Measurements from ENCODE around the gene CHMP4A.
"Not testable (repeated sequence)": the region's sequence is repeated elsewhere in the genome, so short reads cannot be mapped to it uniquely, and the experiment has no call there.

CHMP4A gene

DNA sequence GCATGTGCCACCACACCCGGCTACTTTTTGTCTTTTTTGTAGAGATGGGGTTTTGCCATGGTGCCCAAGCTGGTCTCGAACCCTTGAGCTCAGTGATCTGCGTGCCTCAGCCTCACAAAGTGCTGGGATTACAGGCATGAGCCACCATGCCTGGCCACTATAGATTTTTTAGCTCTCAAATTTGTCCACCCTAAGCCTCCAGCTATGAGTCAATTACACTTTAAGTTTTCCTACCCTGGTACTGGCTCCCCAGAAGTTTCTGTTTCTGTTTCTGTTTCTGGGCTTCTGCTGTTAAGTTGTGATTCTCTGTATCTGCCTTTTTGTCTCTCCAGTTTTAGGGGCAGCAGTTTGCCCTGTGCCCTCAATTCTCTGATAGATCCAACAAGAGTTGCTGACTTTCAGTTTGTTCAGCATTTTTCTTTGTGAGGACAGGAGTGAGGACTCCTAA, 33.5 kb upstream of the CHMP4A start:
- peak; percentile 62 for DNase-seq

DNA sequence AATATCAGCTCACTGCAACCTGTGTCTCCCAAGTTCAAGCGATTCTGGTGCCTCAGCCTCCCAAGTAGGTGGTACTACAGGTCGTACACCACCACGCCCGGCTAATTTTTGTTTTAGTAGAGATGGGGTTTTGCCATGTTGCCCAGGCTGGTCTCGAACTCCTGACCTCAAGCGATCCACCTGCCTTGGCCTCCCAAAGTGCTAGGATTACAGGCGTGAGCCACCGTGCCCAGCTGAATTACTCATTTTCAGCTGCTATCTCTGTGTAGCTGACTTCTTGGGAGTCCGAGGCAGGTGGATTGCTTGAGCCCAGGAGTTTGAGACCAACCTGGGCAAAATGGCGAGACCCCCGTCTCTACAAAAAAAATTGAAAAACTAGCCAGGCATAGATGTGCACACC, 32.1 kb upstream of the CHMP4A start:
- DNase-seq = not testable (repeated sequence)

DNA sequence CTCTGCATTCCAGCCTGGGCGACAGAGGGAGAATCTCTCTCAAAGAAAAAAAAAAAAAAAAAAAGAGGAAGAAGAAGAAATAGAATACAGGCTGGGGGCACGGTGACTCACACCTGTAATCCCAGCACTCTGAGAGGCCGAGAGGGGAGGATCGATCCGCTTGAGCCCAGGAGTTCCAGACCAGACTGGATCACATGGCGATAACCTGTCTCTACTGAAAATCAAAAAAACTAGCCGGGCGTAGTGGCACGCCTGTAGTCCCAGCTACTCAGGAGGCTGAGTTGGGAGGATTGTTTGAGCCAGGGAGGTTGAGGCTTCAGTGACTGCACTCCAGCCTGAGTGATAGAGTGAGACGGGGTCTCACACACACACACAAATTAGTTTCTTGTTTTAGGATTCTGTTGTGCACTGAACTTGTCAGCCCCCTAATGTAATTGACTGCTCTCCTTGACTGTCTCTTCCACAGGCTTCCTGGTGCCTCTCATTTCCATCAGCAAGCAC, 30.1 kb upstream of the CHMP4A start:
- DNase-seq = no peak

DNA sequence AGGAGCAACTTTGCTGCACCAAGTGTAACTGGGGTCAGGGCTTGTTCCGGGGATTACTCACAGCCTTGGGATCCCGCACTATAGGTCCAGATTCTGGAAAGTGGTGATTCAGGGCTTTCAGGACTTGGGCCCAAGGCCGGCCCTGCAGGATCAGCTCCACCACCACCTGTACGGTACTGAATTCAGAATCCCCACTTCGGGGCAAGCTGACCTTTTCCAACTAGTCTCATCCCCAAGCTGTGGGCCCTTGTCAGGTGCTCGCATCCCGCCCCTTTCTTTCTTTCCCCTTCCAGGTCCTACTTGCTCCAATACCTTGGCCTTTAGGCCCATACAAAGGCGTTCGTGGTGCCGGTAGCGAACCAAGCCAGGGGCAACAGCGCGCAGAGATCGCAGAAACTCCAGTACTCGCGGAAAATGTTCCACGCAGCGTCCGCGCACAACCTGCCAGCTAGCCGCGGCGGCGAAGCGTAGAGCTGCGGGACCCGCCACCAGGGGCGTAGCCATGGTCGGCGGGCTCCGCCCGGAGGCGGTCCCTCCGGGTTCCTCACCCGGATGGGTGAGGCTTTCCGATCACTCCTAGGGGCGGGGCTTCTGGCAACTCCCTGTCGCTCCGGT, 28.6 kb upstream of the CHMP4A start:
- peak; percentile 94 for DNase-seq

DNA sequence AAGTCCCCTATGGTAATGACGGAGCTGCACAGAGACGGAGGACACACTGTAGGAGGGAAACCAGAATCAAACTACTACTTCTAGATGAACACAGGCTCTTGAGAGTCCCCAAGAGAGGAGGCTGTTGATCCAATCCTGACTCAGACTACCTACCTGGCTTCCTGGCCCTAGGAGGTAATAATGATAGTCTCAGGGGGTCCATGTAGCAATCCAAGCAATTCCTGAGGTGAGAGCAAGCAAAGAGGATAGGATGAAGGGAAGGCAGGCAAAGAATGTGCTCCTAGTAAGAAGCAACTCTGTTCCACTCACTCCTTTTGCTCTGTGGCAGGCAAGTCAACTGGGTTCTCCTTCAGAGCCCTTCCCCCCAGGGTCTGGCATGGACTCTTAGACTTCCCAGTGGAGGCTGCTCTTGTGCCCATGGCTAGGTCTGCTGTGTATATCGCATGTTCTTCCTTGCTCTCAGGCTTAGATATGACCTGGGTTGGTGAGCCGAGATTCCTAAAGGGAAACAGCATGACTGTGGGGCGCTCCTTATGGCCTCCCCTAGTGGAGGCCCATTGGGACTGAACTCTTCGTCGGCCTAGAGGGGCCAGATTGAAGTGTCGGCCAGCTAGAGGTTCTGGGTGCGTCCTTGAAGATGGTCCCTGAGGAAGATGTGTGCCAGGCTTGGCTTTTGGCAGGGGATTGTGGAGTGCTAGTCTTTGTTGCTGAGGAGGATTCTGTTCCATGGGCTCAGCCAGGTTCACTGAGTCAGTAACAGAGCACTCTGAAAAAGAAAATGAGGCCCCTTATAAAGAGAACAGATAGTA, 27.0 kb upstream of the CHMP4A start:
- DNase-seq = no peak

DNA sequence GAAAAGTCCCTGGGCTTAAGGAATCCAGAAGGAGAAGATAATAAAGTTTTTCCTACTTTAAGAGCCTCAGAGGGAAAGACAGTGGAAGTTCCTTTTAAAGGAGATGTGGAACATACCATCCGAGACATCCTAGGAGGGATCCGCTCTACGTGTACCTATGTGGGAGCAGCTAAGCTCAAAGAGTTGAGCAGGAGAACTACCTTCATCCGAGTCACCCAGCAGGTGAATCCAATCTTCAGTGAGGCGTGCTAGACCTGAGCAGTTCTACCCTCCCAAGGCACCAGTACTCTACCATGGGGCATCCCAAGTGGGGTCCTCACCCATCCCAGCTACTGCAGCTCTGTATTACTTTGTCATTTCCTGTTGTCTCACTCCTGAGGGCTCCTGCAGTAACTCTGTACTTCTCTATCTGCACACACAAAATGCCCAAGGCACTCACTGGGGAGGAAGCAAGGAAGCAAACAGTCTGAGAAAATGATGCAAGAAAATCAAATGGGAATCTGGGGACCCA, 25.3 kb upstream of the CHMP4A start:
- DNase-seq = no peak

DNA sequence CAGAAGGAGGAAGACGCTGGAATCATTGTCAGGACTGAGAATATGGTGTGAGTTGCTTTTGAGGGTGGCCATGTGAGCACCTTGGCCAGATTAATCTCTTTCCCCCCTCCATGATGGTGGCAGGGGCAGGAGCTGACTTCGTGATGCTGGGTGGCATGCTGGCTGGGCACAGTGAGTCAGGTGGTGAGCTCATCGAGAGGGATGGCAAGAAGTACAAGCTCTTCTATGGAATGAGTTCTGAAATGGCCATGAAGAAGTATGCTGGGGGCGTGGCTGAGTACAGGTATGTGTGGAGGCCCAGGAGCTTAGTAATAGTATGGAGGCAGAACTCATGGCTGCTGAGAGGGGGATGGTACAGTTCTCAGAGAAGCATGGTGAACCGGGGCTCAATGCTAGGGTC, 24.8 kb upstream of the CHMP4A start:
- no peak for DNase-seq

DNA sequence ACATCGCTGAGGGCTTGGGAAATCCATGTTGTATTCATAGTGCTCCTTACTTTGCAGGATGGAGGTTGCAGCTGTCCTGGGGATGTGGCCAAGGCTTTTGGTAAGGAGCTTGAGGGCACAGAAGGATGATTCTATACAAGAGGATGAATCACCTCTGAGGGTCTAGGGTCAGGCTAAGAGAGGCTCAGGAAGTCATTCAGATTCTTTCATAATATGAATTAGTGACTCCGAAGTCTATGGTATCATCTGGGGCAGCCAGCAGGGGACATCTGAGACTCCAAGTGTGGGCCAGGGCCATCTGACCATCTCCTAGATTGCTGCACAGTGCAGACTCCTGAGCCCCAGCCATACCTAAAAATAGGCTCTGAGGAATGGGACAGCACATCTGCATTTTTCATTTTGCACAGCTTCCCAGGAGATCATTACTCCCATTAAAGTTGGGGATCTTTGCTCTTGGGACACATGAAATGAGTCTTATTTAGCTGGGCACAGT, 24.2 kb upstream of the CHMP4A start:
- DNase-seq = no peak

DNA sequence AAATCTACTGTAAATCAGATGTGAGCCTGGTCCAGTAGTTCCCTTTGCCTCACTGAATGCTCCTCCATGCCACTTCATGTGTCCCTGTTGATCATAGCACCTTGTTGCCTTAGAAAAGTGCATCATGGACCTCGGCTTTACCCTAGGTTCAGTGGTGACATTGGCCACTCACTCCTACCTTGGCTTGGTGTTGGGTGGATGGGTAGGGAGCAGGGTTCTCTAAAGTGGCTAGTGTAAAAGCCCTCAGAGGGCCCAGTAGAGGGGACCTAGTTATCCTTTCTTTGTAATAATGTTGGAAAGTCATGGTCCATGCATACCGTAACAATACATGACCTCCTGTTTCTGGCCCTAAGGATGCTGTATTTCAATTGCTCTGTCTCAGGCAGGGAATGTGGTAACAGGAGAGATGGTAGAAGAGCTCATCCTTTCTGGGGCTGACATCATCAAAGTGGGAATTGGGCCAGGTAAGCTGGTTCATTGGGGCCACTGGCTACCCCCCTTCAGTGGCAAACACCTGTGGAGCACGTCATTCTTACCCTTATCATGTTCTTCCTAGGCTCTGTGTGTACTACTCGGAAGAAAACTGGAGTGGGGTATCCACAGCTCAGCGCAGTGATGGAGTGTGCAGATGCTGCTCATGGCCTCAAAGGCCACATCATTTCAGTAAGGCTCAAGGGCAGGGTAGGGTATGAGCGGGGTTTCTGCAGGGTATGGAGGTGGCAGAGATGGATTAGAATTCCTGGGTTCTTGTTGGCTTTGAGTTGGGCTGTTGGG, 23.6 kb upstream of the CHMP4A start:
- DNase-seq = no peak

DNA sequence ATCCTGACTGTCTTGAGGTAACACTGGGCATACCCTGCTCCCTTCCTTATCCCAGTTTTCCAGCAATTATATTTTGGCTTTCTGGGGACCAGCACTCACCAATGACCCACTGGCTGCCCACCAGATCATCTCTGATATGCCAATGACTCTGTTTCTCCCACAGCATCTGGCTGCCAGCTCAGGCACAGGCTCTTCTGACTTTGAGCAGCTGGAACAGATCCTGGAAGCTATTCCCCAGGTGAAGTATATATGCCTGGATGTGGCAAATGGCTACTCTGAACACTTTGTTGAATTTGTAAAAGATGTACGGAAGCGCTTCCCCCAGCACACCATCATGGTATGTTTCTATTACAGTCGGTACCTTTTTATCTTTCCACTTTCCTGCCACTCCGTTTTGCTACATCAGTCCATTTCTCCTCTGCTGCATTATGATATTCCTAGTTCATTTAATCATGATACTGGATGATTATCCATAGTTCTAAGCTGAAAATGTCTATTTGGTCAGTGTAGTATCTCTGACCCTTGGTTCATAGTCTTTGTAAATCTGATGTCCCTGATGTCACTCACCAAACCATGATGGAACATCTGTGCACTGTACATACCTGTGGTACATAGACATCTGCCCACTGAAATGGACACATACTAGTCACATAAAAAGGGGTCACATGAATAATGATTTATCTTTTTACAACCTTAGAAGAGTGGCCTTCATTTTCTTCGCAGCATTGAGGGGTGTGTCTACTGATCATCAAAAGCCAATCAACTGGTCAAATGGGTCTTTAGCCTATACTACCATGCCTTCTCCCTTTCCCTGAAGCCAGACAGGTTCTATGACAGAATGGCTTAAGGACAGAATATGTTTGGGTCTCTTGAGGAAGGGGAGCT, 22.8 kb upstream of the CHMP4A start:
- DNase-seq = no peak

DNA sequence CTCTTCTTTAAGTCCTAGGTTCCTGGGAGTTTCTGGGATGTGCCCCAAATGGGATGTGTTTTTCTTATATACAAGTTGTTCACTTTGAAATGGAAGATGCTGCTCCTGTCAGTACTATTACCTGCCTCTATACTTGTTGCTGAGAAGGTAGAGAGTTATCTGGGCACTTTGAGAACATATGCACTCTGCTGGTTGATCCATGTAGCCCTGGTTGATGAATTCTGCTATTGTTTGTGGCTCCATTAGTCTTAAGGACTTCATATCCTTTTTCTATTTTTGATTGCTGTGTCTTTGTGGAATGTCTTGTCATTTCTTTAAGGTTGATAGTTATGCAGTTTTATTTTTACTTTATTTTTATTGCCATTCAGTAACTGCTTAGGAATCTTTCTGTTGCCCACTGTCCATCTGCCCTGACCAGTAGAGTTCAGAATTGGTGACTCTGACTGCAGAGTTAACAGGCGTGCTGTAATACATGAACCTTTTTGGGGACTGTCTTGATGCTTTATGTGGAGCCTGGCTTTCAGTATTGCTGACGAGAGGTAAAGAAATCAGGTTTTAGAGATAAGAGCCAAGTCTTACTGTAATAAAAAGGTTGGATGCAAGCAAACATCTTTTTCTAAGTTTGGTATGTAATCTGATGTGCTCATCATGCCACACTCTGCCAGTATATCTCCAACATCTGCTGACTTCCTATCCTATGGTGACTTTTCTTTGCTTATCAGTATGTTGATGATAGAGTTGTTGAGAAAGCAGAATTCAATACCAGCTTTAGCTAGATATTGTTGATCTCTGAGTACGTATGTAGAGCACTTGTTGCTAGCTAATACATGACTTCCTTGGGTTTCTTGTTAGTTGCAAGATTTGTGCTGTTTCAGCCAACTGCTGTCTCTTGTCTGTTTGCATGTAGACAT, 21.1 kb upstream of the CHMP4A start:
- no peak for DNase-seq

DNA sequence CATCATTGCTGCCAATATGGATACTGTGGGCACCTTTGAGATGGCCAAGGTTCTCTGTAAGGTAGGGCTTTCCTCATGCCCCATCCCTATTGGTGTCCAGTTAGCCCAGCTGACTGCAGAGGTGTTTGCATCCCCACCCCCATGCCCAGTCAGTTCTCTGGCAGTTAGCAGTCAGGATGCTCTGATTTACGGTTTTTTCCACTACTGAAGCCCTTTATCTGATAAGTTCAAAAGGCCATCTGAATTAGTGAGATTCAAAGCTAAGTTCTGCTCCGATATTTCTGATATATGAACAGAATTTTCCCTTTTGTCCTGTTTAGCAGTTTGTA, 20.2 kb upstream of the CHMP4A start:
- DNase-seq = no peak

DNA sequence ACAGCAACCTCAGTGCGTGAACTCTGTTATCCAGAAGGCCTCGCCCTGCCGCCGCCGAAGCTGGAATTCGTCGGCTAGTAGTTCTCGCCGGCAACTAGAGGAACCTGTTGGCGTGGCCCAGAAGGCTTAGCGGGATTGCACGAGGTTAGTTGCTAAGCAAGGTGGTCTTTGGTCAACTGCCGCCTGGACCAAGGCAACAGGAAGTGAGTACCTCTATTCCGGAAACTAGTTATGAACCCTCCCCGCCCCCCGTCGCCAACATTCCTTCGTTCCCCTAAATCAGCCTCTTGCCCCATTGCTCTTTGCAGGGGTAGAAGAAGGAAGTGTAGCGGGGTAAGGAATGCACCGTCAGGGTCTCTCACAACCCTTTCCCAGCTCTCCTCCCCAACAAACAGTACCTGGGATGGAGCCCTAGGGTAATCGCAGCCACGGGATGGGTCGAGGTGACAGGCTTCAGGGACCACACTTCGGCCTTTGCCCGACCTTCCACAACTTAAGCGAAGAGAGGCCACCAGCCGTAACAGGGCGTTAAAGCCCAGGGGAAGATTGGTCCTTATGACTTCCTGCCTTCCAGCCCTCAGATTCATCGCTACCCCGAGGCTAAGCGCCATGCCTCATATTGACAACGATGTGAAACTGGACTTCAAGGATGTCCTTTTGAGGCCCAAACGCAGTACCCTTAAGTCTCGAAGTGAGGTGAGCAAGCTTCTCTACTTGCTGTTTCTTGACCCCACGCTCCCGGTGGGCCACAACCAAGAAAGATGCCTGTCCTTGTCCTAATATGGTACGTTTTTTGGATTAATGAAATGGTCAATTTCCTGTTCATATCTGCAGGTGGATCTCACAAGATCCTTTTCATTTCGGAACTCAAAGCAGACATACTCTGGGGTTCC, 19.6 kb upstream of the CHMP4A start, which contains the start of gene GMPR2:
GMPR2 (plus strand) TSS at position 285 of the 893 bp plus-strand sequence; CDS start at position 610, 325 bp downstream.
- DNase-seq = peak; percentile 31

DNA sequence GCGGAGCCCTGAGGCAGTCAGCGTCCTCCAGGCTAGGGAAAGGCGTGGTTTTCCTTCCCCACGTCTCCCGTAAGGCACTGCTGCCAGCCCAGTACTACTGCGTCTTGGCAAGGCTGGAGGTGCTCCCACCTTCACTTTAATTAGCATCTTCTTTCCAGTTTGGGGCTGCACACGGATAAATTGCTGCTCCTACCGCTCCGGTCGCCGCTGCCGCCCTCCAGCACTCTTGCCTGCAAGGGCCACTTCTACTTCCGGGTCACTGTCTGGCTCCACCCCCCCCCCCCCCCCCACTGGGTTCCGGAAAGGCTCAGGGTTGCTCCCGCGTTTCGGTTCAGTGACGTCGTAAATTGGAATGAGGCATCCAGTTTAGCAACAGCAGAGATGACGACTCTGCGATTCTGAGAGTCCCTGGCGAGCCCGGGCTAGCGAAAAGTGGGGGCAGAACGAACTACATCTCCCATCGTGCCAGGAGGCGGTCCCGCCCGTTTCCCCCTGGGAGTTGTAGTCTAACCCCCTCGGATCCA, 18.9 kb upstream of the CHMP4A start, which contains the start of gene NEDD8:
NEDD8 (minus strand) TSS at position 247 of the 524 bp plus-strand sequence; CDS start at position 147, 100 bp downstream.
- peak; percentile 89 for DNase-seq

DNA sequence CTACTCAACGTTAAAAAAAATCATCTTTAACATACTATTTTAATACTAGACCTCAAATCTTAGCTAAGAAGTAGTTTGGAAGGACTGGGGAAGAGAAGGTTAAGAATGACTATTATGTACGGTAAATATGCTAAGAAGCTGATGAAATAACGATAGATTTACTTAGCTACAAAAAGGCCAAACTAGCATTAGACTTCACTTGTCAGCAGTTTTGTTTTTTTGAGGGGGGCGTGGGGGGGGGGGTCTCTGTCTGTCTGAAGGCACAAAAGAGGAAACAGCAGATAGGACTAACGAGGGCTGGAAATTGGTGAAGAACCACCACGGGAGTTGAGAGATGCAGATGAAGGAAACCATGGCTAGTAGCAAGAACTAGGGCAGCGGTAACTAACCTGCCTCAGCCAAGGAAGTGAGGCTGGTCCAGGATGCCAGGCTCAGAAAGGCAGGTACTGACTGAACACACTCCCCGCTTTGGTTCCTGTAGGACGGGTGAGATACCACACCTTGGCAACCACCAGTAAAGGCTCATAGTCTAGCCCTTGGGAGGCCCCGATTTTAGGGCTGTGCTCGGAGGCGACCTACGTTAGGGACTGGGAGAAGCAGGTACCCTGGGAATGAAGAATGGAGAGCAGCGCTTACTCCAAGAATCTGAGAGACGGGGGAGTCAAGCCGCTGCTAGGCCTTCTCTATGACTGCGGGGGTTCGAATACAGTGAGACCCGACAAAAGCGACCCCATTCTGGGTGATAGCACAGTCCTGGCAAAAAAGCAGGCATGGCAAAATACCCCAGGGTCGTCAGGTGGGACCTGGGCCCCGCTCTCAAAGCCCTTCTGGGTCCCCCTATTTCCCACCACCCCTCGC, 18.2 kb upstream of the CHMP4A start:
- DNase-seq = peak; percentile 38

DNA sequence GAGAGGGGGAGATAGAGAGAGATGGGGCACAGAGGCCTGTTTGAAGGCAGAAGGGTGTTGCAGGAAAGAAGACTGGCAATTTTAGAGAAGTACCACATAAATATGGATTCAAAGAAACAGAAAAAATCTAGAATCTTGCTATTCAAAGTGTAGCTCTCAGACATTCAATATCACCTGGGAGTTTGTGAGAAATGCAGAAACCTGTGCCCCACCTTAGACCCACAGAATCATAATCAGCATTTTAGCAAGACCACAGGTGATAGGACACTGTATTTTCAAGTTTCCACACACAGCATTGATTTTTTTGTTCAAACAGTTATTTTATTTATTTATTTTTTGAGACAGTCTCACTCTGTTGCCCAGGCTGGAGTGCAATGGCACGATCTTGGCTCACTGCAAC, 15.6 kb upstream of the CHMP4A start:
- DNase-seq = no peak

DNA sequence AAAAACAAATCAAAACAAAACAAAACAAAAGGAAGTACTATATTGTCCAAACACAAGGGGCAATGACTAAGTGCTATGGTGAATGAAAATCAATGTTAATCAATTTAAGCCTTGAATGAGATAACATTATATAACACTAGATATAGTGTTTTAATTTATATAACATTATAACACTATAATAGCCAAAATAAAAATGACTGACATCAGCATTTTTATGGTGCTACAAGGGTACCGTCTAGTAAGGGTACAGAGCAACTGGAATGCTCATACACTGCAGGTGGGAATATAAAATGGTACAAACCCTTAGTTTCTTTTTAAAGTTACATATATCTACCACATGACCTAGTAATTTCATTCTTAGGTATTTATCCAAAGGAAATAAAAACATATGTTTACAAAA, 13.2 kb upstream of the CHMP4A start:
- DNase-seq = no peak

DNA sequence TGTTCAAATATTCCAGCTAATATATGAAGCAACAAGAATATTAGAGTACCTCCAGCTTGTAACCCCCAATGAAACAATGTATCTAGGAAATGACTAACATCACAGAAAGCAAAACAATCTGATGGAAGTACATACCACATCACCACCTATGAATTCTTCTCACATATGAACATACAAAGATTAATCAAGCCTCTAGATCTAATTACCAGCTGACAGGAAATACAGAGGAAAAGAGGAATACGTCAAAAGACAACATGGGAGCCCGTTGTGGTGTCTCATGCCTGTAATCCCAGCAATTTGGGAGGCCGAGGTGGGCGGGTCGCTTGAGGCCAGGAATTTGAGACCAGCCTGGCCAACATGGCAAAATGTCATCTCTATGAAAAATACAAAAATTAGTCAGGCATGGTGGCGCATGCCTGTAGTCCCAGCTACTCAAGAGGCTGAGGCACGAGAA, 11.4 kb upstream of the CHMP4A start:
- DNase-seq = no peak

Measured in CD4-positive, alpha-beta T cell treated with Interleukin-21 for 1 hour (primary cell).